ENCODE data around the gene MICA.

MICA gene

GRCh38 chr6:31383149-31383548, 20.2 kb upstream of the MICA start:
- Histone ChIP-seq H4K20me1 (ENCODE audit: insufficient read depth, low read length) (no peaks in the 10 kb centered on the region), H3K9ac (ENCODE audit: low read length) (no peak overlapping the region), H3K27me3 (replicated peaks; ENCODE audit: insufficient read depth, low read length) (no peaks in the 10 kb centered on the region; the same call in 1 of the 2 replicates), H3K4me1 (ENCODE audit: low read length) (no peaks in the 10 kb centered on the region), H3K27ac (ENCODE audit: low read length) (no peak overlapping the region), H3K79me2 (ENCODE audit: low read length) (no peaks in the 10 kb centered on the region), H2AFZ (ENCODE audit: low read length) (no peak overlapping the region), H3K9me3 (replicated peaks; ENCODE audit: insufficient read depth, low read length) (no peaks in the 10 kb centered on the region), H3K4me3 (ENCODE audit: low read length) (no peak overlapping the region), H3F3A (ENCODE audit: insufficient read depth, low read length) (no peaks in the 10 kb centered on the region), H3K4me2 (ENCODE audit: low read depth, low read length) (no peak overlapping the region), H3K36me3 (replicated peaks; ENCODE audit: insufficient read depth, low read length) (no peaks in the 10 kb centered on the region), H3K9me2 (replicated peaks; ENCODE audit: insufficient read depth, low read length) (no peaks in the 10 kb centered on the region)
- TF ChIP-seq EZH2 (optimal IDR thresholded peaks at IDR 0.05; ENCODE audit: low read depth, low read length) (no peak), CTCF (IDR thresholded peaks at IDR 0.05; ENCODE audit: low read length) (no peak), EZH2phosphoT487 (IDR thresholded peaks at IDR 0.05; ENCODE audit: low read length) (no peak)
- DNase-seq: no peak

DNA sequence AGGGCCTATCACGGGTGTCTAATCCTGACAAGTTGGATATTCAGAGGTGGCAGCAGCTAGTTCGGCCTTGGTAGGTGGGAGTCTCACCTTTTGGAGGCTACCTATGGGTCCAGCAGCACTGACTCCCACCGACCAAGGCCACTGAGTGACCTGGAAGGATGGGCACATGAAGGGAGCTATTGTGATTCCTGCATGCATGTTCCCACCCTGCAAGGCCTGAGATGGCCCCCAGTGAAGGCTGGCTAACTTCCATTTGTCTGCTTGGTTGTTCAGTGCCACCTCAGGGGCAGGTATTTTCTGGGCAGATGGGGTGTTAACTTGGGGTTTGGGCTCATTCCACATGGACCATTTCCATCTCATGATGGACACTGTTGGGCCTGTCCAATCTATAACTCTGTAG, 18.4 kb upstream of the MICA start:
- Histone ChIP-seq H3K36me3 (replicated peaks; ENCODE audit: insufficient read depth, low read length) (no peaks in the 10 kb centered on the region), H3K4me3 (ENCODE audit: low read length) (no peak overlapping the region), H3K79me2 (ENCODE audit: low read length) (no peaks in the 10 kb centered on the region), H3F3A (ENCODE audit: insufficient read depth, low read length) (no peaks in the 10 kb centered on the region), H3K9me2 (replicated peaks; ENCODE audit: insufficient read depth, low read length) (no peaks in the 10 kb centered on the region), H3K9me3 (replicated peaks; ENCODE audit: insufficient read depth, low read length) (no peaks in the 10 kb centered on the region), H3K4me1 (ENCODE audit: low read length) (no peaks in the 10 kb centered on the region), H3K27me3 (replicated peaks; ENCODE audit: insufficient read depth, low read length) (no peaks in the 10 kb centered on the region; the same call in 1 of the 2 replicates), H3K4me2 (ENCODE audit: low read depth, low read length) (no peak overlapping the region), H3K9ac (ENCODE audit: low read length) (no peak overlapping the region), H2AFZ (ENCODE audit: low read length) (no peak overlapping the region), H4K20me1 (ENCODE audit: insufficient read depth, low read length) (no peaks in the 10 kb centered on the region), H3K27ac (ENCODE audit: low read length) (no peak overlapping the region)
- no peak for DNase-seq
- no peak for TF ChIP-seq EZH2 (optimal IDR thresholded peaks at IDR 0.05; ENCODE audit: low read depth, low read length)
- no peak for TF ChIP-seq CTCF (IDR thresholded peaks at IDR 0.05; ENCODE audit: low read length)
- TF ChIP-seq EZH2phosphoT487 (IDR thresholded peaks at IDR 0.05; ENCODE audit: low read length): no peak

DNA sequence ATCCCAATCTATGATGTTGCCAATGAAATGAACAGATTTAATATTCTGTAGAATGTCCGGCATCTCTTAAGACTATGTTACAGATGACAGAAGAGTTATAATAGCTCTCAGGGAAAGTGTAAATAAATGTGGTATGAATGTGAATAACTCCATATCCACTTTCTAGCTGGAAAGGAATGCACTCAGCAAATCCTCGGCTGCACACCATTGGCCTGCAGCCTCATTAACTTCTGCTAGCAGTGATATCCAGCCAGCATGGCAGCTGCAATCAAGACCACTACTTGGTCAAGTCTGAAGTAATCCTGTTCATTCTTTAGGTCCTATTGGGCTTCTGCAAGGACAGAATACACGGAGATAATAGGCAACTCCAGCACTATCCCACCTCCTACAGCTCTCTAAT, 17.3 kb upstream of the MICA start:
- no peak overlapping the region for H2AFZ ChIP-seq (ENCODE audit: low read length)
- no peaks in the 10 kb centered on the region for H3K4me1 ChIP-seq (ENCODE audit: low read length)
- no peak overlapping the region for H3K4me3 ChIP-seq (ENCODE audit: low read length)
- H3K27me3 ChIP-seq (replicated peaks; ENCODE audit: insufficient read depth, low read length): no peaks in the 10 kb centered on the region
- no peaks in the 10 kb centered on the region for H4K20me1 ChIP-seq (ENCODE audit: insufficient read depth, low read length)
- H3K4me2 ChIP-seq (ENCODE audit: low read depth, low read length): no peak overlapping the region
- no peak for DNase-seq
- H3K9me2 ChIP-seq (replicated peaks; ENCODE audit: insufficient read depth, low read length): no peaks in the 10 kb centered on the region
- no peaks in the 10 kb centered on the region for H3K36me3 ChIP-seq (replicated peaks; ENCODE audit: insufficient read depth, low read length)
- TF ChIP-seq EZH2 (optimal IDR thresholded peaks at IDR 0.05; ENCODE audit: low read depth, low read length): no peak
- no peak for TF ChIP-seq EZH2phosphoT487 (IDR thresholded peaks at IDR 0.05; ENCODE audit: low read length)
- no peak for TF ChIP-seq CTCF (IDR thresholded peaks at IDR 0.05; ENCODE audit: low read length)
- no peaks in the 10 kb centered on the region for H3K9me3 ChIP-seq (replicated peaks; ENCODE audit: insufficient read depth, low read length)
- no peaks in the 10 kb centered on the region for H3K79me2 ChIP-seq (ENCODE audit: low read length)
- H3F3A ChIP-seq (ENCODE audit: insufficient read depth, low read length): no peaks in the 10 kb centered on the region
- no peak overlapping the region for H3K27ac ChIP-seq (ENCODE audit: low read length)
- H3K9ac ChIP-seq (ENCODE audit: low read length): no peak overlapping the region
